Body of pancreas (tissue), 4 donors: ENCODE results near the gene CNPPD1. TPM values are rescaled to one million over a fixed set of nuclear protein-coding genes. Genes with fewer than 3 reads are reported as not detected.
A peak's percentile ranks its signal among the peaks of the same experiment; 100 is the strongest.

Source experiments
- ATAC-seq: fragments of 150-250 bp; one replicate; pipeline ENCODE4 v1.9.1; 2016
- DNase-seq, 4 donors: peaks; one replicate each; pipeline ENCODE4 v3.0.0-alpha.2; 2019
- H3K27ac ChIP-seq, 4 donors: fragments of 200-600 bp; sonication (generic); 1 replicate in 3 of 4; 2 replicates in 1 of 4; pipeline versions ENCODE4 v1.5.1 to v1.6.1; 2016 to 2019; ENCODE audit warnings: mild to moderate bottlenecking in 1 of 4, mixed read lengths in 1 of 4, moderate library complexity in 1 of 4
- H3K27me3 ChIP-seq, 2 donors: fragments of 200-600 bp; sonication (generic); one replicate each; pipeline ENCODE4 v1.6.0; 2016; ENCODE audit warnings: mild to moderate bottlenecking in 1 of 2
- H3K36me3 ChIP-seq, 2 donors: fragments of 200-600 bp; sonication (generic); replicated peaks in 1 of 2; 2 replicates each; pipeline ENCODE4 v1.5.1; 2016; ENCODE audit warnings: low read depth in 2 of 2; ENCODE audit not compliant: insufficient read depth in 1 of 2
- H3K4me1 ChIP-seq: fragments of 200-600 bp; sonication (generic); one replicate; pipeline ENCODE4 v1.6.0; 2016
- H3K4me3 ChIP-seq, 2 donors: fragments of 200-600 bp; sonication (generic); 1 replicate in 1 of 2; 2 replicates in 1 of 2; pipeline ENCODE4 v1.5.1; 2016 to 2019
- H3K9me3 ChIP-seq, 3 donors: fragments of 200-600 bp; sonication (generic); 1 replicate in 2 of 3; 2 replicates in 1 of 3; pipeline ENCODE4 v1.5.1; 2016
- CTCF ChIP-seq, 7 experiments: fragments of 450-650 bp in 4 of 7; fragments of 200-600 bp in 3 of 7; sonication (generic) in 3 of 7; IDR thresholded peaks; one replicate each; pipeline ENCODE4 v1.5.1; 2016 to 2019; ENCODE audit warnings: antibody characterized with exemption in 7 of 7
- POLR2A ChIP-seq, 3 donors: fragments of 450-650 bp; IDR thresholded peaks; one replicate each; pipeline ENCODE4 v1.6.1; 2016; ENCODE audit warnings: antibody characterized with exemption in 3 of 3, mild to moderate bottlenecking in 2 of 3
- WGBS, 2 donors: methylation state at CpG; one replicate each; pipeline ENCODE4 v1.1.5; 2017; 5-methylcytosine and 5-hydroxymethylcytosine counted together
- intact Hi-C: fragments of 100-400 bp; cut with DNase I; formaldehyde crosslinking; loops from one replicate; pipeline ENCODE4 v1.15.1; 2023
- total RNA-seq, 2 donors: library from RNA; depleted of rRNA; stranded (reverse); fragments of >200 nt; gene quantifications; one replicate each; pipeline ENCODE4 v1.1.0, GENCODE V29; 2016

Gene CNPPD1
- total RNA-seq, 2 donors from 2014 or later, result 25.7 to 27.4 TPM

DNA sequence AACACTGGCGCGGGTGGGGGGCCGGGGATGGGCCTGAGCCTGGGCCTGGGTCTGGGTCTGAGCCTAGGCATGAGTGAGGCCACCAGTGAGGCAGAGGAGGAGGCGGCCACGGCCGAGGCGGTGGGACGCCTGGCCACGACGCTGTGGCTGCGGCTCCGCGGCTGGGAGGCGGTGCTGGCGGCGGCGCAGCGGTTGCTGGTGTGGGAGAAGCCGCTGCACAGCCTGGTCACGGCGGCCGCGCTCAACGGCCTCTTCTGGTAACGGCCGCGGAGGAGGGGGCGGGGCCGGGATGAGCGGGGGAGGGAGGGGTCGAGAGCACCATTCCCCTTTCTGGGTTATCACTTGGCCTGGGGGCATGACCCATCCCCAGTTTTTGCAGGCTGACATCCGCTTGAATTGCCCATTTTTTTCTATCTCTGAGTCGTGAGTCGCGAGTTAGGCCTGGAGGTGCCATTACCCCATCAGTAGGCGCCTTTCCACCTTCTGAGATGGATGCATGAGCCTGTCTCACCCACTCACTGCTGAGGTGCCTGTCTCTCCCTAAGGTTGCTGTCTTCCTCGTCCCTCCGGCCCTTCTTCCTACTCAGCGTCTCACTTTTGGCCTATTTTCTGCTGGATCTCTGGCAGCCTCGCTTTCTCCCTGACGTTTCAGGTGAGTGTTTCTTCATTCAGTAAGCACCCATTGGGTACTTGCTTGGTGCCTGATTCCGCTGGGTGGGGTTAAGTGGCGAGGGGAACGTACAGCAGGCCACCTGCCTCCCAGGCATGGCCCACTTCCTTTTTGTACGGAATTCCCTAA, 1.9 kb upstream of the CNPPD1 start:
- TF ChIP-seq POLR2A (IDR thresholded peaks at IDR 0.05), result no peak
- TF ChIP-seq CTCF (IDR thresholded peaks at IDR 0.05), result no peak
- Histone ChIP-seq H3K9me3 (no peaks in the 10 kb centered on the region), H3K36me3 (peaks cover 0 to 21% of the 10 kb centered on the region in 2 donors), H3K27ac (peak overlapping the region; percentile 96 to 100 (median 98)), H3K4me3 (peak overlapping the region; percentile 23 to 74), H3K27me3 (no peaks in the 10 kb centered on the region), H3K4me1 (peaks cover 34% of the 10 kb centered on the region)
- intact Hi-C loops, result loop anchor here (10.0 kb wide), 1 partner anchor 46 kb away; the partner anchor contains the start of genes ANKZF1 and ATG9A
- DNase-seq (peak; percentile 42 to 58 (median 50)), ATAC-seq (no peak)
- WGBS, 2 donors, result 2 to 10% methylated on average over 11 to 40 of the region's 45 CpGs

DNA sequence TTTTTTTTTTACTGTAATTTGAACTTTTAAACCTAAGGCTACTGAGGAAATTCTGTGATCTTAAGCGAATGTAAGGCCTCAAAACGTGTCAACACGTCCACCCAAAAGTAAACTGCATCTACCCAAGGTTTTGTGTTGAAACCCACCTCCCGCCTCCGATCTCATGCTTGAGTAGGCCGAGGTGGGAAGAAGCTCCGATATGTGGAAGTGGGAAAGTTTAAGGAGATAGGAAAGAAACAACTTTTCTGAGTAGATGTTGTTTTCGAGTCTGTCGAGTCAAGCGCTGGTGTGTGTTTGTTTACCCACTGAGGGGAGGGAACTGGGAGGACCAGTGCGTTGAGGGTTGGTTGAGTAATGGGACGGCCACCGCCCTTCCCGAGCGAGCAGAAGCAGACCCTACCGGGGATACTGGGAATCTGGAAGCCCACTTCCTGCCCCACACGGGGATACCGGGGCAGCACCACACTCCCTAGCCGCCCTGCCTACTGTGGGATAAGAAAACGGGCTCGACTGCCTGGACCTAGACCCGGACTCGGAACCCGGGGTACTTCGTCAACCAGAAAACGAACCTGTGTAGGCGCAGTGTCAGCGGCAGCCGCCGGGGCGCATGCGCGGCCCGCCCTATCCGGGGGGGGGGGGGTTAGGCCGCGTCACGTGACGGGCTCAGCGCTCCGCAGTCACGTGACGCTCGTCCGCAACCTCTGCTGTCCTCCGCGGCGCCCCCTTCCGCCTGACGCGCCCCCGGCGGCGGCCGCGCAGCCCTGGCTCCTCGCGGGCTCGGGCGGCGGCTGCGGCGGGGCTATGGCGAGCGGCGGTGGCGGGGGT, 1.0 kb upstream of the CNPPD1 start, which contains the start of gene RETREG2:
TSS of gene RETREG2 (plus strand) at position 724 of the 825 bp plus-strand sequence. CDS start at position 802, 78 bp downstream.
- intact Hi-C loops, result loop anchor here (10.0 kb wide), 1 partner anchor 47 kb away; the partner anchor contains the start of genes ANKZF1 and ATG9A
- Histone ChIP-seq H3K4me3 (peak within 1 kb of the TSS; percentile 23 to 87), H3K4me1 (peaks cover 34% of the 10 kb centered on the region), H3K27ac (peak within 1 kb of the TSS; percentile 96 to 100 (median 98)), H3K27me3 (no peaks in the 10 kb centered on the region), H3K36me3 (peaks cover 0 to 25% of the 10 kb centered on the region in 2 donors), H3K9me3 (no peaks in the 10 kb centered on the region)
- 0 to 1% methylated on average over 18 to 63 of the region's 67 CpGs for WGBS, 2 donors
- ATAC-seq (peak; percentile 82), DNase-seq (peak; percentile 83 to 92 (median 88))
- TF ChIP-seq POLR2A (IDR thresholded peaks at IDR 0.05) (peak; percentile 94 to 98 (median 95)), CTCF (IDR thresholded peaks at IDR 0.05) (peak in 6 of 7 experiments; percentile 15 to 54 (median 30))

DNA sequence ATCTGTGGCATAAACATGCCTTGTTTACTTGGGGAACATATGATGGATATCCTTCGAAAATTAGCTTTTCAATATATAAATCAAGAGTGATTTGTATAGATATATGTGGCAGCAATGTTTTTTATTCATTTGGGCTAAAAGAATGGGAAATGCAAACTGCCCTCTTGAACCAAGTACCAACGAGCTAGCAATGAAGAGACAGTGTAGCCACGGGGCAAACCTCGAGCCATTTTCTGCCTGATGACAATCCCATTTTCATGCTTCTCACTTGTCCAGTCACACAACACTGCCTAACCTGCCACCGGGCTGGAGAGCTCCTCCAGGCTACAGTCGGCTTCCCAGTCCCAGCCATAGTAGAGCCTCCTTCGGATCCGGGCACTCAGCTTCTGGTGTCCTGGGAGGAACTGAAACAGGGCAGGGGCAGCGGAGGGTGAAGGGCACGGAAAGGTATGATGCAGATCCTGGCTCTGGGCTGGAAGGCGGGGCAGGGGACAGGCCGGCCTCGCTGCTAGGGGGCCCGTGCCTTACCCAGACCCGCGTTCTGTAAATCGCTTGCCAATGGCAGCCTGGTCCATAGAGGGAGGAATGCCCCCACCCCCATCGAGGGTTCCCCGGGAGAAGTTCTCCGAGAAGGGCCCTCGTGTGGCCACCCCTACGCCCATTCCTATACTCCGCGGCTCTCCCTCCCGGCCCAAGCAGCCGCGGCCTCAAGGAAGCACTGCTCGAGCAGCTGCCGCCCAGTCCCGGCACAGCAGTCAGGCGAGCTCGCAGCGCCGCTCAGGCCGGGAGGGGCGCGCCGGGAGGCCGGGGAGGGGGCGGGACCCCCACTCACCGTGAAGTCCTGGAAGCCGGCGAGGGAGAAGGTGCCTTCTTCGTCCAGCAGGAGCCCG, 552 bp downstream of the CNPPD1 start:
- 1 to 4% methylated on average over 14 to 45 of the region's 45 CpGs for WGBS, 2 donors
- ATAC-seq, result peak; percentile 25
- peaks cover 0 to 14% of the 10 kb centered on the region in 2 donors for H3K36me3 ChIP-seq

More for the DNA sequence above, 552 bp downstream of the CNPPD1 start:
- peak overlapping the region; percentile 27 to 87 for H3K4me3 ChIP-seq
- peaks cover 34% of the 10 kb centered on the region for H3K4me1 ChIP-seq
- intact Hi-C loops, result loop anchor here (10.0 kb wide), 1 partner anchor 49 kb away; the partner anchor contains the start of genes ANKZF1 and ATG9A
- H3K27me3 ChIP-seq, result no peaks in the 10 kb centered on the region
- H3K27ac ChIP-seq, result peak overlapping the region; percentile 96 to 100 (median 98)
- H3K9me3 ChIP-seq, result no peaks in the 10 kb centered on the region
- TF ChIP-seq CTCF (IDR thresholded peaks at IDR 0.05) (peak in 3 of 7 experiments; percentile 9 to 16 (median 11)), POLR2A (IDR thresholded peaks at IDR 0.05) (no peak)
- peak; percentile 49 to 65 (median 62) for DNase-seq
